Brain microvascular endothelial cell (primary cell): Measurements from ENCODE around the gene TRMT1.

Source experiments
- DNase-seq: peaks from one replicate; pipeline ENCODE4 v3.0.0-alpha.2; 2020
- H3K27ac ChIP-seq: fragments of 250-450 bp; sonication (Bioruptor Pico); 2 replicates; pipeline ENCODE4 v1.5.1; 2020; ENCODE audit warnings: mild to moderate bottlenecking, moderate library complexity
- H3K27me3 ChIP-seq: fragments of 250-450 bp; sonication (Bioruptor Pico); replicated peaks from 2 replicates; pipeline ENCODE4 v1.5.1; 2020; ENCODE audit warnings: mild to moderate bottlenecking
- H3K36me3 ChIP-seq: fragments of 250-450 bp; sonication (Bioruptor Pico); replicated peaks from 2 replicates; pipeline ENCODE4 v1.5.1; 2020; ENCODE audit warnings: mild to moderate bottlenecking
- H3K4me3 ChIP-seq: 2 replicates; pipeline ENCODE4 v1.5.1; 2011; ENCODE audit warnings: low read depth, mild to moderate bottlenecking, control low read depth, low read length, moderate library complexity
- CTCF ChIP-seq: IDR thresholded peaks from 2 replicates; pipeline ENCODE4 v1.5.1; 2011; ENCODE audit warnings: low read depth, mild to moderate bottlenecking, moderate library complexity, low read length, control low read depth, inconsistent platforms; ENCODE audit errors: missing control alignments
- in situ Hi-C: cut with HindIII; loops from 2 replicates; pipeline ENCODE4 v1.10.0; 2017; ENCODE audit warnings: low sequenced_read_pairs, low pct_ligation_motif_present

Gene TRMT1

DNA sequence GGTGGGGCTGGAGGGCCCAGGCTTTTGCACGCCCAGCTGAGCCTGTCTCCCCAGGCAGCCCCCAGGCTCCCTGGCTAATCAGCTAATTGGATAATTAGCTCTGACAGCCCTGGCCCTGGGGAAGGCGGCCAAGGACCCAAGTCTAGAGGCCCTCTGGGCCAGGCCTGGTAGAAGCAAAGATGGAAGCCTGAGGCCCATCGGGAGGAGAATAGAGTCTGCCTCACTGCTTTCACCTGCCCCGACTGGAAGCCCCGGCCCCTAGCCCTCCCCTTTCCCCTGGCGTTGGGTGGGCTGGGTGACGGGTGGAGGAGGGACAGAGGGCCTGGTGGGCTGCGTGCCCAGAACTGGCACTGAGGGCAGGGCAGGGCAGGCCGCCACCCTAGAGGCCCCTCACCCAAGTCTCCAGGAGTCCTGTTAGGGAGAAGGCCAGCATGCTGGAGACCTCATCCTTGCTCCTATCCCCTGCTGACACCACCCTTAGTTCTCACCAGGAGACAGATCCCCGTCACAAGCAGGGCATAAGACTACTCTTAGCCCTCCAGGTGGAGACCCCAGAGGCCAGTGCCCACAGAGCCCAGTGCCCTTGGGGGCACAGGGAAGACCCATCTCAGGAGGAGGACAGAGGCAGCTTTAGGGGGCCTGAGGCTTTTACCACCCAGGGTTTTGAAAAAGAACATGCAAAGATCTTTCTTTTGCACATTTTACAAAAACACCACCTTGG lies 25.9 kb downstream of the TRMT1 start:
- H3K27me3 ChIP-seq: no peaks in the 10 kb centered on the region
- no peak overlapping the region for H3K4me3 ChIP-seq
- H3K36me3 ChIP-seq: no peaks in the 10 kb centered on the region
- TF ChIP-seq CTCF: no peak
- peak overlapping the region; percentile 11 for H3K27ac ChIP-seq
- DNase-seq: no peak
- in situ Hi-C loops: no loop called here

GRCh38 chr19:13089857-13090507 lies 26.6 kb downstream of the TRMT1 start:
- H3K27ac ChIP-seq: no peak overlapping the region
- TF ChIP-seq CTCF: no peak
- H3K36me3 ChIP-seq: no peaks in the 10 kb centered on the region
- in situ Hi-C loops: no loop called here
- H3K27me3 ChIP-seq: no peaks in the 10 kb centered on the region
- no peak for DNase-seq
- H3K4me3 ChIP-seq: no peak overlapping the region

DNA sequence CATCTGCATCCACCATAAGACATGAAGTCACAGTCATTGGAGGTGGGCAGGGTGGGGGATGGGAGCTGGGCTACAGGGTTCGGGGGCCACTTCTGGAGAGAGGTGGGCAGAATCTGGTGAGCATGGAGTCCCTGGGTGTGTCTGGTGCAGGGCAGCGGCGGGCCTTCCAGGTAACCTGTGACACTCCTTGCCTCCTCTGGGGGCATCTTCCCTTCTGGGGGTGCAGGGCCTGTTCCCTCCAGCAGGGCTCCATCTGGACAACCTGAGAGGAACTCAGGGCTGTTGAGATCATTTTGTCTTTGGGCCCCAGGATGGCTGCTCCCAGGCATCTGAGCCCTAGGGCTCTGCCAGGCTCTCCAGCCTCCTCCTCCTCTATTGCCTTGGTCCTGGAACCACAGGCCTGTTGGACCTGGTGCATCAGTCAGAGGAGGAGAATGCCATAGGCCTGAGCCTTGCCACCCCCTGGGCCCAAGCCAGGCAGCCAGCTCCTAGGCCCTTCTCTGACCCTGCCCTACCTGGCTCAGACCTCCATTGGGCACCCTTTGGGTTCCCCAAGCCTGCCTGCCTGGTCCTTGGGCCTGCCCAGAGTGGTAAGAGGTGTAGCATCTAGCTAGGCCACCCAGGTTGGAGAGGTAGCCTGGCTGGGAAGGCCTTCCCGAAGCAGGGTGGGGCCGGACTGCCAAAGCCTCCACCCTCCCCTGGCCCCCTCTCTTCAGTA lies 27.2 kb downstream of the TRMT1 start:
- no peak overlapping the region for H3K4me3 ChIP-seq
- DNase-seq: no peak
- H3K27ac ChIP-seq: no peak overlapping the region
- peak; percentile 68 for TF ChIP-seq CTCF
- in situ Hi-C loops: no loop called here
- no peaks in the 10 kb centered on the region for H3K36me3 ChIP-seq
- no peaks in the 10 kb centered on the region for H3K27me3 ChIP-seq

- Histone ChIP-seq H3K27ac (no peak overlapping the region), H3K27me3 (no peaks in the 10 kb centered on the region), H3K36me3 (no peaks in the 10 kb centered on the region), H3K4me3 (no peak overlapping the region)
- TF ChIP-seq CTCF: no peak
- in situ Hi-C loops: no loop called here
- DNase-seq: no peak
These were observed 28.6 kb downstream of the TRMT1 start for GRCh38 chr19:13087795-13088537.

- in situ Hi-C loops: no loop called here
- TF ChIP-seq CTCF: no peak
- Histone ChIP-seq H3K27ac (no peak overlapping the region), H3K27me3 (no peaks in the 10 kb centered on the region), H3K36me3 (no peaks in the 10 kb centered on the region), H3K4me3 (no peak overlapping the region)
- no peak for DNase-seq
These were observed 29.2 kb downstream of the TRMT1 start for GRCh38 chr19:13087295-13087694.
